ENCODE data around the gene OSER1.

The OSER1 gene

GRCh38 chr20:44231193-44231592, 20.6 kb upstream of the OSER1 start:
- Histone ChIP-seq H3K27ac (ENCODE audit: low read length) (no peak overlapping the region), H2AFZ (ENCODE audit: low read depth, low read length) (no peak overlapping the region), H3K9ac (ENCODE audit: low read depth, low read length) (no peak overlapping the region), H3K79me2 (ENCODE audit: insufficient read depth, low read length) (no peaks in the 10 kb centered on the region), H3K9me3 (ENCODE audit: insufficient read depth, low read length, severe bottlenecking) (no peaks in the 10 kb centered on the region), H3K4me2 (ENCODE audit: insufficient read depth, low read length) (no peak overlapping the region), H3K27me3 (ENCODE audit: insufficient read depth, low read length, poor library complexity) (peaks cover 4% of the 10 kb centered on the region), H3K4me3 (ENCODE audit: low read depth in 1 of 2, low read length in 2 of 2) (no peak overlapping the region), H4K20me1 (ENCODE audit: insufficient read depth, low read length) (no peaks in the 10 kb centered on the region), H3K36me3 (ENCODE audit: insufficient read depth, low read length) (no peaks in the 10 kb centered on the region), H3K4me1 (ENCODE audit: insufficient read depth, low read length) (no peaks in the 10 kb centered on the region)
- DNase-seq (no peak), ATAC-seq (ENCODE audit: insufficient read depth, low read depth) (no peak)
- TF ChIP-seq EZH2 (IDR thresholded peaks at IDR 0.05; ENCODE audit: borderline replicate concordance, low read depth, low read length, severe bottlenecking) (no peak), CTCF (IDR thresholded peaks at IDR 0.05; ENCODE audit: borderline replicate concordance, extremely low read depth, low read length, poor library complexity, severe bottlenecking) (no peak)

- Histone ChIP-seq H3K36me3 (ENCODE audit: insufficient read depth, low read length) (no peaks in the 10 kb centered on the region), H3K79me2 (ENCODE audit: insufficient read depth, low read length) (no peaks in the 10 kb centered on the region), H2AFZ (ENCODE audit: low read depth, low read length) (no peak overlapping the region), H4K20me1 (ENCODE audit: insufficient read depth, low read length) (no peaks in the 10 kb centered on the region), H3K4me1 (ENCODE audit: insufficient read depth, low read length) (no peaks in the 10 kb centered on the region), H3K4me2 (ENCODE audit: insufficient read depth, low read length) (no peak overlapping the region), H3K9ac (ENCODE audit: low read depth, low read length) (no peak overlapping the region), H3K27ac (ENCODE audit: low read length) (no peak overlapping the region), H3K4me3 (ENCODE audit: low read depth in 1 of 2, low read length in 2 of 2) (no peak overlapping the region), H3K9me3 (ENCODE audit: insufficient read depth, low read length, severe bottlenecking) (no peaks in the 10 kb centered on the region), H3K27me3 (ENCODE audit: insufficient read depth, low read length, poor library complexity) (peaks cover 3% of the 10 kb centered on the region)
- DNase-seq = no peak
- TF ChIP-seq EZH2 (IDR thresholded peaks at IDR 0.05; ENCODE audit: borderline replicate concordance, low read depth, low read length, severe bottlenecking) (no peak), CTCF (IDR thresholded peaks at IDR 0.05; ENCODE audit: borderline replicate concordance, extremely low read depth, low read length, poor library complexity, severe bottlenecking) (no peak)
- no peak for ATAC-seq (ENCODE audit: insufficient read depth, low read depth)
These were observed 18.1 kb upstream of the OSER1 start for GRCh38 chr20:44228465-44229258.

GRCh38 chr20:44224637-44225036, 14.1 kb upstream of the OSER1 start:
- no peak overlapping the region for H2AFZ ChIP-seq (ENCODE audit: low read depth, low read length)
- TF ChIP-seq EZH2 (IDR thresholded peaks at IDR 0.05; ENCODE audit: borderline replicate concordance, low read depth, low read length, severe bottlenecking) = no peak
- no peak for TF ChIP-seq CTCF (IDR thresholded peaks at IDR 0.05; ENCODE audit: borderline replicate concordance, extremely low read depth, low read length, poor library complexity, severe bottlenecking)
- H3K4me1 ChIP-seq (ENCODE audit: insufficient read depth, low read length) = peaks cover 7% of the 10 kb centered on the region
- no peaks in the 10 kb centered on the region for H3K36me3 ChIP-seq (ENCODE audit: insufficient read depth, low read length)
- ATAC-seq (ENCODE audit: insufficient read depth, low read depth) (no peak), DNase-seq (no peak)
- H4K20me1 ChIP-seq (ENCODE audit: insufficient read depth, low read length) = no peaks in the 10 kb centered on the region
- no peak overlapping the region for H3K9ac ChIP-seq (ENCODE audit: low read depth, low read length)
- no peak overlapping the region for H3K4me2 ChIP-seq (ENCODE audit: insufficient read depth, low read length)
- H3K9me3 ChIP-seq (ENCODE audit: insufficient read depth, low read length, severe bottlenecking) = no peaks in the 10 kb centered on the region
- no peak overlapping the region for H3K27ac ChIP-seq (ENCODE audit: low read length)
- no peaks in the 10 kb centered on the region for H3K79me2 ChIP-seq (ENCODE audit: insufficient read depth, low read length)
- no peak overlapping the region for H3K4me3 ChIP-seq (ENCODE audit: low read depth in 1 of 2, low read length in 2 of 2)
- no peaks in the 10 kb centered on the region for H3K27me3 ChIP-seq (ENCODE audit: insufficient read depth, low read length, poor library complexity)
